Fibroblast of lung (primary cell): Measurements from ENCODE around the gene PRKACB.

Source experiments
- CTCF ChIP-seq, 2 donors: IDR thresholded peaks in 1 of 2; conservative IDR thresholded peaks in 1 of 2; 1 replicate in 1 of 2; 2 replicates in 1 of 2; pipeline ENCODE4 v1.5.1; 2011 to 2012; ENCODE audit warnings: low read length in 2 of 2, control low read depth in 1 of 2, inconsistent platforms in 1 of 2, low read depth in 1 of 2, mild to moderate bottlenecking in 1 of 2
- EZH2 ChIP-seq: IDR thresholded peaks from 2 replicates; pipeline ENCODE4 v1.5.1; 2012; ENCODE audit warnings: low read length, control low read depth, mild to moderate bottlenecking; ENCODE audit errors: missing control alignments

GRCh38 chr1:84108900-84109578 lies 35.0 kb upstream of the PRKACB start:
- TF ChIP-seq CTCF (conservative IDR thresholded peaks at IDR 0.05 in 1 of 2, IDR thresholded peaks at IDR 0.05 in 1 of 2; ENCODE audit: low read depth in 1 of 2, low read length in 2 of 2) = no peak
- TF ChIP-seq EZH2 = no peak
